ENCODE data around the gene TSR3.

The TSR3 gene

GRCh38 chr16:1380195-1380594, 28.5 kb upstream of the TSR3 start:
- H3K9ac ChIP-seq (ENCODE audit: low read depth, low read length, poor library complexity, severe bottlenecking): no peak overlapping the region
- no peaks in the 10 kb centered on the region for H3K27me3 ChIP-seq (ENCODE audit: insufficient read depth, low read length, poor library complexity, severe bottlenecking)
- H3K36me3 ChIP-seq (ENCODE audit: insufficient read depth, low read length): no peaks in the 10 kb centered on the region
- H3F3A ChIP-seq (ENCODE audit: low read depth): no peaks in the 10 kb centered on the region
- no peak overlapping the region for H3K4me3 ChIP-seq (ENCODE audit: low read length, poor library complexity, severe bottlenecking)
- no peak overlapping the region for H2AFZ ChIP-seq (ENCODE audit: low read length)
- H3K4me2 ChIP-seq (ENCODE audit: low read depth, low read length, poor library complexity, severe bottlenecking): no peak overlapping the region
- H3K4me1 ChIP-seq (ENCODE audit: insufficient read depth, low read length, poor library complexity, severe bottlenecking): no peaks in the 10 kb centered on the region
- no peaks in the 10 kb centered on the region for H3K9me3 ChIP-seq (ENCODE audit: insufficient read depth, low read depth, low read length)
- H3K9me2 ChIP-seq (replicated peaks; ENCODE audit: low read depth, low read length): no peaks in the 10 kb centered on the region
- no peak for TF ChIP-seq EZH2phosphoT487 (IDR thresholded peaks at IDR 0.05; ENCODE audit: borderline replicate concordance)
- TF ChIP-seq, protein P1, sequence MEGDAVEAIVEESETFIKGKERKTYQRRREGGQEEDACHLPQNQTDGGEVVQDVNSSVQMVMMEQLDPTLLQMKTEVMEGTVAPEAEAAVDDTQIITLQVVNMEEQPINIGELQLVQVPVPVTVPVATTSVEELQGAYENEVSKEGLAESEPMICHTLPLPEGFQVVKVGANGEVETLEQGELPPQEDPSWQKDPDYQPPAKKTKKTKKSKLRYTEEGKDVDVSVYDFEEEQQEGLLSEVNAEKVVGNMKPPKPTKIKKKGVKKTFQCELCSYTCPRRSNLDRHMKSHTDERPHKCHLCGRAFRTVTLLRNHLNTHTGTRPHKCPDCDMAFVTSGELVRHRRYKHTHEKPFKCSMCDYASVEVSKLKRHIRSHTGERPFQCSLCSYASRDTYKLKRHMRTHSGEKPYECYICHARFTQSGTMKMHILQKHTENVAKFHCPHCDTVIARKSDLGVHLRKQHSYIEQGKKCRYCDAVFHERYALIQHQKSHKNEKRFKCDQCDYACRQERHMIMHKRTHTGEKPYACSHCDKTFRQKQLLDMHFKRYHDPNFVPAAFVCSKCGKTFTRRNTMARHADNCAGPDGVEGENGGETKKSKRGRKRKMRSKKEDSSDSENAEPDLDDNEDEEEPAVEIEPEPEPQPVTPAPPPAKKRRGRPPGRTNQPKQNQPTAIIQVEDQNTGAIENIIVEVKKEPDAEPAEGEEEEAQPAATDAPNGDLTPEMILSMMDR (conservative IDR thresholded peaks at IDR 0.05; ENCODE audit: low read length): no peak
- no peaks in the 10 kb centered on the region for H3K79me2 ChIP-seq (ENCODE audit: insufficient read depth, low read length)
- no peaks in the 10 kb centered on the region for H4K20me1 ChIP-seq (ENCODE audit: insufficient read depth, low read length, poor library complexity, severe bottlenecking)

DNA sequence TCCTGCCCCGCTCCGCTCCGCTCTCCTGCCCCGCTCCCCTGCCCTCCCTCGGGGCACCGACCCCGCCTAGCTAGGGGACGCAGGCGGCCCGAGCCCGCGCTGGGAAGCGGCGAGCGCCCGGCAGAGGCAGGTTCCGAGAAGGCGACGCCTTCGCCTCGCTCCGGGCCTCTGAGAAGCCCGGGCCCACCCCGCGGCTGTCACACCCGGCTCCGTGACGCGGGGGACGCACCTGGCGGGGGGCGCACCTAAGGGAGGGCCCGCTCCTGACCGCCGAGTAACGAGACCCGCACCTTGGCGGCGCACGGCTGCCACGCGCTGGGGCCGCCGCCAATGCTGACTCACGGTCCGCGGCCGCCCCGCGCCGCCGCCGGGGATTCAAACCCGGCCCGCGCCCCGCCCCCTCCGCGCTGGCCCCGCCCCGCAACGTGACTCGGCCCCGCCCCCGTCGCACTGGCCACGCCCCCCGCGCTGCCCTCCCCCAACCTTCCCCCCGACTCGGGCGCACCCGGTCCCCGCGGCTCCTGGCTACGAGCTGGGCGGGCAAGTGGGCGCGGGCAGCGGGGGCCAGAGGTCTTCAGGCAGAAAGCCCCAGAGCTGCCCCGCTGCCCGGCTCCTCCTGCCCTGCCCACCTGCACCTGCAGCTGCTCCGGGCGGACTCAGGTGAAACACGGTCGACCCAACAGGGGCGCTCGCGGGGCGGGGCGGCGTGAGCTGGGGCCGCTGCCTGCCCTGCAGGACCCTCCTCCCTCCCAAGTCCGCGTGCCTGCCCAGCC, 27.8 kb upstream of the TSR3 start:
- Histone ChIP-seq H3K4me3 (ENCODE audit: low read length, poor library complexity, severe bottlenecking) (no peak overlapping the region), H3F3A (ENCODE audit: low read depth) (no peaks in the 10 kb centered on the region), H3K36me3 (ENCODE audit: insufficient read depth, low read length) (no peaks in the 10 kb centered on the region), H3K4me2 (ENCODE audit: low read depth, low read length, poor library complexity, severe bottlenecking) (no peak overlapping the region), H3K9me2 (replicated peaks; ENCODE audit: low read depth, low read length) (no peaks in the 10 kb centered on the region), H2AFZ (ENCODE audit: low read length) (no peak overlapping the region), H3K9ac (ENCODE audit: low read depth, low read length, poor library complexity, severe bottlenecking) (no peak overlapping the region), H3K9me3 (ENCODE audit: insufficient read depth, low read depth, low read length) (no peaks in the 10 kb centered on the region), H3K27me3 (ENCODE audit: insufficient read depth, low read length, poor library complexity, severe bottlenecking) (no peaks in the 10 kb centered on the region), H4K20me1 (ENCODE audit: insufficient read depth, low read length, poor library complexity, severe bottlenecking) (no peaks in the 10 kb centered on the region), H3K79me2 (ENCODE audit: insufficient read depth, low read length) (no peaks in the 10 kb centered on the region), H3K4me1 (ENCODE audit: insufficient read depth, low read length, poor library complexity, severe bottlenecking) (no peaks in the 10 kb centered on the region)
- TF ChIP-seq, protein P1 (conservative IDR thresholded peaks at IDR 0.05; ENCODE audit: low read length): no peak
- no peak for TF ChIP-seq EZH2phosphoT487 (IDR thresholded peaks at IDR 0.05; ENCODE audit: borderline replicate concordance)

DNA sequence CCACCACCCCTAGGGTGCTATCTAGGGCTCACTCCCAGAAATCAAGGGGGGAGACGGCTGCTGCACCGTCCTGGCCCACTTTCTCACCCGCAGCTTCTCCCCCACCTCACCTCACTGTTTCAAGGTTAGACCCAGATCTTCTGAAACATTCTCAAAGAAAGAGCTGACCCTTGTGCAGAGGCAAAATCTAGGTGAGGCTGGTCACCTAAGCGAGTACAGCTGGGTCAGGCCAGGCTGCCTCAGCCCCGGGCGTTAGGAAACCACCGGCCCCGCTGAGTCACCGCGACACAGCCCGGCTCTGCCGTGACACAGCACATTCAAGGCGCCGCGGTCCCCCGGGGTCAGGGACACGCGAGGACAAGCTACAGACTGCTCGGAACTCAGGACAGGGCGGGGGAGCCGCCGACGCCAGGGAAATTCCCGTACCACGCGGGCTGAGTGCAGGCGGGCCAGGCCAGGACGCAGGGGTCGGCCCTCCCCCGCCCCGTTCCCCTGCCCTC, 27.2 kb upstream of the TSR3 start:
- TF ChIP-seq, protein P1 (conservative IDR thresholded peaks at IDR 0.05; ENCODE audit: low read length): no peak
- TF ChIP-seq EZH2phosphoT487 (IDR thresholded peaks at IDR 0.05; ENCODE audit: borderline replicate concordance): no peak
- Histone ChIP-seq H2AFZ (ENCODE audit: low read length) (no peak overlapping the region), H3K27me3 (ENCODE audit: insufficient read depth, low read length, poor library complexity, severe bottlenecking) (no peaks in the 10 kb centered on the region), H3K9me2 (replicated peaks; ENCODE audit: low read depth, low read length) (no peaks in the 10 kb centered on the region), H3F3A (ENCODE audit: low read depth) (no peaks in the 10 kb centered on the region), H3K79me2 (ENCODE audit: insufficient read depth, low read length) (no peaks in the 10 kb centered on the region), H3K4me1 (ENCODE audit: insufficient read depth, low read length, poor library complexity, severe bottlenecking) (no peaks in the 10 kb centered on the region), H3K36me3 (ENCODE audit: insufficient read depth, low read length) (no peaks in the 10 kb centered on the region), H3K9ac (ENCODE audit: low read depth, low read length, poor library complexity, severe bottlenecking) (no peak overlapping the region), H4K20me1 (ENCODE audit: insufficient read depth, low read length, poor library complexity, severe bottlenecking) (no peaks in the 10 kb centered on the region), H3K4me2 (ENCODE audit: low read depth, low read length, poor library complexity, severe bottlenecking) (no peak overlapping the region), H3K9me3 (ENCODE audit: insufficient read depth, low read depth, low read length) (no peaks in the 10 kb centered on the region), H3K4me3 (ENCODE audit: low read length, poor library complexity, severe bottlenecking) (no peak overlapping the region)

All from Loucy (cell line).